NB4 (cell line): ENCODE measurements around the gene GPC3.

Source experiments
- DNase-seq: peaks from one replicate; pipeline ENCODE4 v3.0.0; 2010; ENCODE audit warnings: low read depth
- H3K4me3 ChIP-seq: one replicate; pipeline ENCODE4 v1.5.1; 2011; ENCODE audit warnings: mild to moderate bottlenecking, low read depth, low read length, moderate library complexity
- CTCF ChIP-seq: IDR thresholded peaks from one replicate; pipeline ENCODE4 v1.5.1; 2012; ENCODE audit warnings: low read depth, low read length
- MAX ChIP-seq: IDR thresholded peaks from 2 replicates; pipeline ENCODE4 v1.6.1; 2011; ENCODE audit warnings: low read depth, low read length
- MYC ChIP-seq: IDR thresholded peaks from 2 replicates; pipeline ENCODE4 v1.6.1; 2011; ENCODE audit warnings: low read depth, low read length
- POLR2A ChIP-seq: IDR thresholded peaks from 2 replicates; pipeline ENCODE4 v1.6.1; 2011; ENCODE audit warnings: mild to moderate bottlenecking; ENCODE audit not compliant: insufficient read length; ENCODE audit errors: extremely low read depth

Gene GPC3

GRCh38 chrX:133538148-133538547 lies 447.2 kb downstream of the GPC3 start:
- DNase-seq = no peak
- TF ChIP-seq CTCF (no peak), MAX (no peak), POLR2A (no peak), MYC (no peak)

GRCh38 chrX:133537142-133537541 lies 448.3 kb downstream of the GPC3 start:
- no peak for DNase-seq
- TF ChIP-seq MAX (no peak), POLR2A (no peak), CTCF (no peak), MYC (no peak)
- no peak overlapping the region for H3K4me3 ChIP-seq

More at GRCh38 chrX:133538148-133538547, 447.2 kb downstream of the GPC3 start:
- no peak overlapping the region for H3K4me3 ChIP-seq

DNA sequence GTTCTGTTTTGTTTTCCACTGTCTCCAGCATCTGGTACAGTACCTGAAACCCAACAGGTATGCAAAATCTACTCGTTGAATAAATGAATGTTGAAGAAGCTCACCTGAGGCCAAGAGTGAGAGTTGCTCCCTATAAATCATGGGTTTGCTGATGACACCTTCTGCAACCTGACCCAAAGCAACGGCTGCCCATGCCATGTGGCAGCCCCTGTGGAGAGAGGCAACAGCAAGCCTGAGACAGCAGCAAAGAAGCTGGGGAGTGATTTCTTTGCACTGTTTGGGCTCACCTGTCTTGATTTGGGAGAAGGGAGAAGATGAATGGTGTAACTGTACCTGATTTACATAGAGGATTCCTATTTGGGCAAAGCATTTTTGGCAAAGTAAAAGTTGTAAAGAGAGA lies 450.3 kb downstream of the GPC3 start:
- H3K4me3 ChIP-seq = no peak overlapping the region
- no peak for TF ChIP-seq MAX
- TF ChIP-seq CTCF = no peak
- TF ChIP-seq POLR2A = no peak
- TF ChIP-seq MYC = no peak
- no peak for DNase-seq

DNA sequence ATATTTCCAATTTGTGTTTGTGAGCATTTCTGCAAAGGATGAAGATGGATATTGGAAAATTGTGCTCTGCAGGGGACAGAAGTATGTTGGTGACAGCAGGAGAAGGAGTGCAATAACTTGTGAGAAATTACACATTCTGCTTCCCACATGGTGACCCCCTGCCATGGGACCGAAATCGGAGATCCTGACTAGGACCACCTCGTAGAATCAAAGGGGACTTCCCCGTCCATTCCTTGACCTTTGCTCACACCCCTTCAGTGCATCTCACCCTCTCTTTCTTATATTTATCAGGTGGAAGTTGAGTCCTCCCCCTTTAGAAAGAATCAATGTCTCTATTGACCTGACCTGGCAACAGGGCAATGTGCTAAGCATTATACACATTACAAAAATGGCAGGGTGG lies 451.2 kb downstream of the GPC3 start:
- DNase-seq = no peak
- no peak overlapping the region for H3K4me3 ChIP-seq
- TF ChIP-seq MAX = no peak
- TF ChIP-seq CTCF = no peak
- TF ChIP-seq POLR2A = no peak
- no peak for TF ChIP-seq MYC

DNA sequence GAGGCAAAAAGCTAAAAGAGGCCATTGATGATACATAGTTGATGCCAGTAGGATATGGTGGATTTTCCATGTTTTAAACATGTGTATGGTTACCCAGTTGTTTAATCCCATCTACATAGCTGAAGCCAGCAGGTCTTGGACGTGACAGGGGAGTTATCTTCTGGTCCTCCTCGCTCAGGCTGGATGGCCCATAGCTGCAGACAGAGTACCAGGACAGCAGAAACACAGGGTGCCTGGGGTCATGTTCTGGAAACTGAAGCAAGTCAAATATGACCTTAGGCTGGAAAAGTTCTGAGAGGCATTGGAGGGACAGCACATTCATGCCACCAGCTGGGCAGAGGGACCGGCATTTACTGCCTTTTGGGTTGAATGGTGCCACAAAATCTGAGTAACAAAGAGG lies 452.1 kb downstream of the GPC3 start:
- no peak for TF ChIP-seq CTCF
- no peak for TF ChIP-seq MYC
- no peak for TF ChIP-seq POLR2A
- no peak for TF ChIP-seq MAX
- H3K4me3 ChIP-seq = no peak overlapping the region
- DNase-seq = no peak

GRCh38 chrX:133530960-133531359 lies 454.4 kb downstream of the GPC3 start:
- no peak for TF ChIP-seq MYC
- TF ChIP-seq CTCF = no peak
- no peak for TF ChIP-seq MAX
- DNase-seq = no peak

More at GRCh38 chrX:133530960-133531359, 454.4 kb downstream of the GPC3 start:
- no peak overlapping the region for H3K4me3 ChIP-seq
